NCI-H446 treated with DMSO at 0.1 percent for 48 hours (cell line): ENCODE data around the gene CDH5.
A peak's percentile ranks its signal among the peaks of the same experiment; 100 is the strongest.
"Not testable (repeated sequence)": the region's sequence is repeated elsewhere in the genome, so short reads cannot be mapped to it uniquely, and the experiment has no call there.

Experiments used
- DNase-seq: peaks from one replicate; lab custom pipeline; 2025; lab: John Stamatoyannopoulos, UW

Gene CDH5, protein sequence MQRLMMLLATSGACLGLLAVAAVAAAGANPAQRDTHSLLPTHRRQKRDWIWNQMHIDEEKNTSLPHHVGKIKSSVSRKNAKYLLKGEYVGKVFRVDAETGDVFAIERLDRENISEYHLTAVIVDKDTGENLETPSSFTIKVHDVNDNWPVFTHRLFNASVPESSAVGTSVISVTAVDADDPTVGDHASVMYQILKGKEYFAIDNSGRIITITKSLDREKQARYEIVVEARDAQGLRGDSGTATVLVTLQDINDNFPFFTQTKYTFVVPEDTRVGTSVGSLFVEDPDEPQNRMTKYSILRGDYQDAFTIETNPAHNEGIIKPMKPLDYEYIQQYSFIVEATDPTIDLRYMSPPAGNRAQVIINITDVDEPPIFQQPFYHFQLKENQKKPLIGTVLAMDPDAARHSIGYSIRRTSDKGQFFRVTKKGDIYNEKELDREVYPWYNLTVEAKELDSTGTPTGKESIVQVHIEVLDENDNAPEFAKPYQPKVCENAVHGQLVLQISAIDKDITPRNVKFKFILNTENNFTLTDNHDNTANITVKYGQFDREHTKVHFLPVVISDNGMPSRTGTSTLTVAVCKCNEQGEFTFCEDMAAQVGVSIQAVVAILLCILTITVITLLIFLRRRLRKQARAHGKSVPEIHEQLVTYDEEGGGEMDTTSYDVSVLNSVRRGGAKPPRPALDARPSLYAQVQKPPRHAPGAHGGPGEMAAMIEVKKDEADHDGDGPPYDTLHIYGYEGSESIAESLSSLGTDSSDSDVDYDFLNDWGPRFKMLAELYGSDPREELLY

DNA sequence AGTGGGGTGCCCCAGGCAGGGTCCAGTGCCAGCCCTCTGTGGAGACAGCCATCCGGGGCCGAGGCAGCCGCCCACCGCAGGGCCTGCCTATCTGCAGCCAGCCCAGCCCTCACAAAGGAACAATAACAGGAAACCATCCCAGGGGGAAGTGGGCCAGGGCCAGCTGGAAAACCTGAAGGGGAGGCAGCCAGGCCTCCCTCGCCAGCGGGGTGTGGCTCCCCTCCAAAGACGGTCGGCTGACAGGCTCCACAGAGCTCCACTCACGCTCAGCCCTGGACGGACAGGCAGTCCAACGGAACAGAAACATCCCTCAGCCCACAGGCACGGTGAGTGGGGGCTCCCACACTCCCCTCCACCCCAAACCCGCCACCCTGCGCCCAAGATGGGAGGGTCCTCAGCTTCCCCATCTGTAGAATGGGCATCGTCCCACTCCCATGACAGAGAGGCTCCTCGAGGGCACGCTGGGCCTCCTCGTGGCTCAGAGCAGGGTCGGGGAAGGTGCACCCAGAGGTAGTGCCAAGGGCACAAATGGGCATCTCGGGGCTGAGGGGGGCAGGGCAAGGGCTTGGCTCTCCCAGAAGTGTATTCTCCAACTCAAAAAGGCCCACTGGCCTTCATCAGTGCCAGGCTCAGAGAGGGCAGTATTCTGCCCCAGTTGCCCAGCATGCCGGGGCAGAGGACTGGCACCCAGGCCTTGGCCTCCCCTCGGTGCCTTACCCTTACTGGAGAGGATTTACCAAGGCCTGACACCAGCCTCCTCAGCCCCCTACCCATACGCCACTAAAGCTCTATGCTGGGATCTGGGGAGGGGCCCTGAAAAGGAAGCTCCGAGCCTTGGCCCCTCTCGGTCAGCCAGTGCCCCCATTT lies at the start of gene CDH5:
TSS of gene CDH5 (plus strand) at position 259 of the 867 bp plus-strand sequence. CDS start 12,647 bp downstream, outside the sequence.
- peak; percentile 50 for DNase-seq

- DNase-seq = no peak
These were observed 48.0 kb upstream of the CDH5 start for GRCh38 chr16:66318505-66318904.

DNA sequence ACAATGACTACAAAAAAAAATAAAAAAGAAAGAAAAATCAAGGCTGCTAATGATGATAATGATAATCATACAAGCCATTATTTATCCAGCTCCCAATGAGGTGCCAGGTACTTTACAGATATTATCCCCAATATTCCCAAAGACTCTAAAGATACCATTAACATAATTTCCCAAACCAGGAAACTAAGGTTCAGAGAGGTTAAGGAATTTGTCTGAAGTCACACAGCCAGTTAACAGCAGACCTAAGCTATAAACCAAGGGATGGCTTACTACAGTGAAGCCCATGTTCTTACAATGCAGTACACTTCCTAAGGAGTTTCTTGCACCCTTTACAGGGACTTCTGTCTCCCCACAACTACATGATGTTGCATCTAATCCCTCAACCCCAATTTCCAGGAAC lies 45.7 kb upstream of the CDH5 start:
- no peak for DNase-seq

DNA sequence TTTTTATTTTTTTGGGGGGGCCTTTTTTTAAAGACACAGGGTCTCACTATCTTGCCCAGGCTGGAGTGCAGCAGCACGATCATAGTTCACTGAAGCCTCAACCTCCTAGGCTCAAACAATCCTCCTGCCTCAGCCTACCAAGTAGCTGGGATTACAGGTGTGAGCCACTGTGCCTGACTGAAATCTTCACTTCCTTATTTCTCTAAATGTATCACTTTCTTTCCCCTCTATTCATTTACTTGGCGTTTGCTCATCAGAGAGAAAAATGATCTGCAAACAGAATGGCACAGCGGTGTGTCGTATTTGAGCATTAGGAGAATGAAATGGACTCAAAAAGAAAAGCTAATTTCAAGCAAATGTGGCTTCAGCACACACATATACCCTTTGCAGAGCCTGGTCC lies 44.3 kb upstream of the CDH5 start:
- DNase-seq = no peak

DNA sequence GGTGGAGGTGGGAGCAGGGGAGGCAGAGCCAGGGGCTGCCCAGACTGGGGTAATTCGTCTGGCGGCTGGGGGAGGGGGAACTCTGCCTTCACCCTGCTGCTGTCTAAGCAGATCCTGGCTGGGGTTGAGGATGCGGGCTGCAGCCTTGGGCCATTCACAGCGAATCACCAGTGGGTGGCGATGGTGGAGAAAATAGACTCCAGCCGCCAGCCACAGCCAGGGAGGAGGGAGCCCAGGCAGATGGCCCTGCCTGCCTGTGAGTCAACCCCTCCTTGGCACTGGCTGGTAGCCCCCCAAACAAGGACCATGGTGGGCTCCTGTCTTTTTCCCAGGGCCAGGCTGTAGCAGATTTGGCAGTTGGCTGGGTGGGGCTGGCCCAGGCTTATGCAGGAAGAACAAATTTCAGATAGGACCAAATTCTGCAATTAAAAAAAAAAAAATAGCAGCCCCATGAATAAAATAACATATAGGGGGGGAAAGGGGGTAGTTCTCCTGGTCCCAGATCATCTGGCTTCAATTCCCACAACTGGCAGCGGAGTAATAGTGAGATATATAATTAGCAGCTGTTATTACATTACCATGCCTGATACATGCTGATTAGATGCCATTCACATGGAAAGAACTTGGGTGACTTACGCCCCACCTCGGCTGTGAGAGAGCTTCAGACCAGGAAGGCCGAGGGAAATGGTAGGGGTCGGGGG lies 41.5 kb upstream of the CDH5 start:
- no peak for DNase-seq

GRCh38 chr16:66325717-66326376 lies 40.6 kb upstream of the CDH5 start:
- no peak for DNase-seq

DNA sequence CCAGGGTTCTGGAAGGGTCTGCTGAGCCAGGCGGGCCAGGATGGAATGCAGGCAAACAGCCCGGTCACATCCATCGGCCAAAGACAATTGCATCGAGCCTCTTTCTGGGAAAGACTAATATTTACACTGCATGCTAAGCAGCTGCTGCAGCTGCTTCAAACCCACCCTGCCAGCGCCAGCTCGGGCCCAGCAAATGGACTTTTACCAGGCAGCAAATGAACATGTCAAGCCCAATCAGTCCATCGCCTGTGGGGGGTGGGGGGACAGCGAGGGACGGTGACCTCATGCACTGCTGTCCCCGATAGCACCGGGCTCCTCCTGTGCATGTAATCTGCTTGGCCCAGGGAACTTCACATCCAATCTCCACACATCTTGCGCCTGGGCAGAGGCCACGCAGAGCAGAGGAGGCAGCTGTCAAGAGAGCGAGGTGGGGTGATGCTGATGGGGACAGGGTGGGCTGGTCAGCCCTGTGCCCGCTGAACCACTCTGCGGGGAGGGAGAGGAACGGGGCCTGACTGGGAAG lies 39.4 kb upstream of the CDH5 start:
- no peak for DNase-seq

DNA sequence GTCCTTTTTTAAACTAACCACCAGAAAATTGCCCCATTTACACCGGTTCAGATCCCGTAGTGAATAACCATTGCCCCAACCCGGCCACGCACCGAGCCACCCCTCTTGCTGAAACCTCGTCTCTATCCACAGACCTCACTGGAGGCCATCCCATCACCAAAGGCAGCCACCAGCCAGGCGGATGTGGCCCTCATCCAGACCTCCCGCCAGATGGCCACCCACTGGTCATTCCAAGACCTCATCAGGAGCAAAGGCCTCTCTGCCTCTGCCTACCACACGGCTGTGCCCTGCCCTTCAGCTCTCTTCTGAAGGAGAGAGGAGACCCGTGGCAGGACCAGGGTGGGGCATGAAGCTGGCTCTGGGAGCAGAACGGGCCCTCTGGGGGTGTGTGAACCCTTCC lies 38.2 kb upstream of the CDH5 start:
- no peak for DNase-seq

- not testable (repeated sequence) for DNase-seq
These were observed 35.0 kb upstream of the CDH5 start for GRCh38 chr16:66331464-66331863.

DNA sequence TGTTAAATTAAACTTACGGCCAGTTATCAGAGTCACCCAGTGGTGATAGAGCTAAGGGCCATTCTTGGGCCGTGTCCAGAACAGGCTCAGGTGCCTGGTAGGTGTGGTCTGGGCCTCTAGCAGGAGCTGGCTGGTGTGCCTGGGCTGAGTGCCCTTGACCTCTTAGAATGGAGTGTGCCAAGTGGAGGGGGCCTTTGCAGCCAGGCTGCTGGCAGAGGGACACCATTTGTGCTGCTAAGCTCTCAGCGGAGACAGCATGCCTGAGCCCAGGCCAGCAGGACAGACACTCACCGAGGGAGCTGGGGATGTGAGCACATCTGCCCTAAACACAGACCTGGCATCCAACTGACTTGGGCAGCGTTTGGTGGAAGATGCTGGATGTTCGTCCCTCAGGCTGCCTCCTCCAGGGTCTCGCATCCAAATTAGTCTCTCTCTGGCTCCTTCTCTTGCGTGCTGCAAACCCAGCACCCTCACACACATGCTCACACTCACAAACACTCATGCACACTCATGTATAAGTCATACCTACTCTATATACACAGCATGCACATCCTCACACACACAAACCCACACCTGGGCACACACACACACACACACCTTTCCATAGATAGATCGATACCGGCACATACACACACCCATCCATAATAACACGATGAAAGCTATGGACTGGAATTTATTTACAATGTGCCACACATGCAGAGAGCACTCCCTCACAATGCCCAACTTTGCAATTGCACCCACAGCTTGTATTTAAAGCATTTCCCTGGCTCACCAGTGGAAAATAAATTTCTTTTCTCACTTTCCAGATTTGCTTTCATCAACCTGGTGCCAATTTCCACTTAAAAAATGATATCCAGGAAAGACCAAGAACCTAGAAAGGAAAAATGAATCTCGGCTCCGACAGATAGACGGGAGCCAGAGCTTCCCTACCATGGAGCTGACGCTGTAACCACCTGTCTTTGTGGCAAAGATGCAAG lies 33.6 kb upstream of the CDH5 start:
- no peak for DNase-seq

GRCh38 chr16:66334853-66335574 lies 31.5 kb upstream of the CDH5 start:
- no peak for DNase-seq

GRCh38 chr16:66335704-66336329 lies 30.7 kb upstream of the CDH5 start:
- DNase-seq = no peak

DNA sequence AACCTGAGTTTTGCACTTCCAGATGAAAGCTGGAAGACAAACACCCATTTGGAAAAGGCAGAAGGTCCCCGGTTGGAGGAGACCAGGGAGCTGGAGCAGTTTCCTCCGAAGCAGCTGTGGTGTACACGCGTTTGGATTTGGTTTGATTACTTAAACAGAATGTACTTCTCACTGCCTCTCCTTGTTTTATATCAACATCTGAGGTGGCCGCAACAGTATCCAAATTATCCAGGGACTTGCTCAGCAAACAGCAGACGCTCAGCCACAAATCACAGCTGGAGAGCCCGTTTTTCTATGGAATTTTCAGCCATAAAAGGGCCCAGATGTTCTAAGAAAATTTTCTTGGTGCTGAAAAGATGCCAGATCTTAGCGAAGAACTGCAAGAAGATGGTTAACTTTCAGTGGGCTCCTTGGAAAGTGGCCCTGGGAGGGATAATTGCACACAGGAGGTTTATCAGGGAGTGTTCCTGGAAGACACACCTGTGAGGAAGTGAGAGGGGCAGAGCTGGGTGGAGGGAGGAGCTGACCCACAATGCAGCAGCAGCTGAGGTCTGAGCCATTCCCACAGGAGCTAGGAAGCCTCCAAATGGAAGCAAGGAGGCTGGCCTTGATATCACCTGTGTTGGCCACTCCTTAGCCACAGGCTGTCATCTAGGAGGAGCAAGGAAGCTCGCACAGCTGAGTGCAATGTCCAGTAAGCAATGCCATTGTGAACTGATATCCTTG lies 28.9 kb upstream of the CDH5 start:
- DNase-seq = no peak

DNA sequence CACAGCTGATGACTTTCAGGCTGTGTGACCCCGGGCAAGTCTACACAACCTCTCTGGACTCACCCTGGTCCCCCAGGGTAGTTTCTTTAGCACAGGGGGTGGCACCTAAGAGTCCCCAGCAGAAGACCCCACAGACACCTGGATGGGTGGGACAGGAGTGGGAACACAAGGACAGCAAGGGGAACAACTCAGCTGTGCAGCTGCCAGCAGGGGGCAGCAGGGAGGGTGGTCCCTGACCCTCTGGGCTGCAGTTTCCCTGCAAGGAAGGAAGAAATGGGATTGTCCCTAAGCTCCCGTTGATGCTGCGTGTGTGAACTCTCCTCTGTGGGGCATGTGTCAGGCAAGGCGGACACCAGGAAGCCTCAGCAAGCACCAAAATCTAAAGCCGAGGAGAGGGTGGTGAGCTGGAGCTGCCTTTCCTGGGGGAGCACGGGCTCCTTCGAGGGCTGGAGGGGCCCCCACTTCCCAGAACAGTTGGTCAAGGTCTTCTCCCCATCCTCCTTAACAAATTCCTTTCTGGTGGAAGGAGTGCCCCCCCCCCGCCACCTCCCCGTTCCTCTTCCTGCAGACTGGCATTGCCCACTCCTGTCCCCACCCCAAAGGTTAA lies 24.1 kb upstream of the CDH5 start:
- DNase-seq = no peak

- no peak for DNase-seq
These were observed 21.9 kb upstream of the CDH5 start for GRCh38 chr16:66344533-66345145.

DNA sequence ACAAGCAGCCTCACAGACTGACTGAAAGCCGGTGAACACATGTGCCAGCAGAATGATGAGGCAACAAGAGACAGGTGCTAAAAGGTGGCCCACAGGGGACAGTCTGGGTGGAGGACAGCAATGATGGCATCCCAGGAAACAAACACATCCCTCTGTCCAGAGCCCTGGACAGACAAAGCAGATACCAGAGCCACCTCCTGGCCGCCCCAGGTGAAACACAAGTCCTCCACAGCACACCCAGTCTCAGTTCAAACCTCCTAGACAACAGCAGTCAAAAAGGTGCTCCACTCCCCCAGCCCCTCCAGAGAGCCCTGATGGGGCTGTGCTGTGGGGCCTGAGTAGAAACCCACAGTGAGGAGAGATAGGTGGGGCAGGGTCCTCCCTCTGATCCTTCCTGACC lies 20.3 kb upstream of the CDH5 start:
- DNase-seq = no peak

GRCh38 chr16:66352304-66352703 lies 14.2 kb upstream of the CDH5 start:
- no peak for DNase-seq
